ENCODE data around the gene SLCO1B3.
"Not testable (repeated sequence)": the region's sequence is repeated elsewhere in the genome, so short reads cannot be mapped to it uniquely, and the experiment has no call there.

The SLCO1B3 gene, protein sequence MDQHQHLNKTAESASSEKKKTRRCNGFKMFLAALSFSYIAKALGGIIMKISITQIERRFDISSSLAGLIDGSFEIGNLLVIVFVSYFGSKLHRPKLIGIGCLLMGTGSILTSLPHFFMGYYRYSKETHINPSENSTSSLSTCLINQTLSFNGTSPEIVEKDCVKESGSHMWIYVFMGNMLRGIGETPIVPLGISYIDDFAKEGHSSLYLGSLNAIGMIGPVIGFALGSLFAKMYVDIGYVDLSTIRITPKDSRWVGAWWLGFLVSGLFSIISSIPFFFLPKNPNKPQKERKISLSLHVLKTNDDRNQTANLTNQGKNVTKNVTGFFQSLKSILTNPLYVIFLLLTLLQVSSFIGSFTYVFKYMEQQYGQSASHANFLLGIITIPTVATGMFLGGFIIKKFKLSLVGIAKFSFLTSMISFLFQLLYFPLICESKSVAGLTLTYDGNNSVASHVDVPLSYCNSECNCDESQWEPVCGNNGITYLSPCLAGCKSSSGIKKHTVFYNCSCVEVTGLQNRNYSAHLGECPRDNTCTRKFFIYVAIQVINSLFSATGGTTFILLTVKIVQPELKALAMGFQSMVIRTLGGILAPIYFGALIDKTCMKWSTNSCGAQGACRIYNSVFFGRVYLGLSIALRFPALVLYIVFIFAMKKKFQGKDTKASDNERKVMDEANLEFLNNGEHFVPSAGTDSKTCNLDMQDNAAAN

DNA sequence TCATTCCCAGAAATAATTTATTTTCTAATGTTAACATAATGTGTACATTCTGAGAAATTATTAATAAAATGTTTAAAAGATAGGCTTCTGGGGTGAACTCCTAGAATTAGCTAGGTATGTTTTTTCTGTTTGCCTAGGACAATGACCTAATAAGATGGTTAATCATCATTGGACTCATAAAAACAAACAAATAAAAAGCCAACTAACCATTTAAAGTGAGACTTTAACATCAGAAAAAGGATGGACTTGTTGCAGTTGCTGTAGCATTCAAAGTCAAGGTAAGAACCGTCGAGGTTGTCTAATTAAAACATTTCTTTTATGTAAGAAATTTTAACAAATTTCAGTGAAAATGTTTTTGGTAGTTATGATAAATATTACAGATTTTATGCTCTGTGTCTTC, at the start of gene SLCO1B3:
TSS of gene SLCO1B3 (plus strand) at position 219 of the 400 bp plus-strand sequence. CDS start 5,034 bp downstream, outside the sequence.
- Histone ChIP-seq H3K4me2 (ENCODE audit: low read depth, low read length, poor library complexity, severe bottlenecking) (no peak within 1 kb of the TSS), H3K4me3 (ENCODE audit: insufficient read depth, low read length, poor library complexity, severe bottlenecking) (no peak within 1 kb of the TSS), H3F3A (ENCODE audit: insufficient read depth) (no peaks in the 10 kb centered on the region), H3K27me3 (ENCODE audit: low read length) (no peaks in the 10 kb centered on the region), H3K9me3 (ENCODE audit: insufficient read depth, low read length) (no peaks in the 10 kb centered on the region), H3K79me2 (ENCODE audit: insufficient read depth, low read length) (no peaks in the 10 kb centered on the region), H3K9ac (ENCODE audit: low read length) (no peak within 1 kb of the TSS), H4K20me1 (ENCODE audit: low read depth, low read length) (no peaks in the 10 kb centered on the region), H3K27ac (ENCODE audit: low read depth, low read length) (no peak within 1 kb of the TSS), H3K36me3 (ENCODE audit: low read length) (no peaks in the 10 kb centered on the region), H3K9me2 (replicated peaks; ENCODE audit: insufficient read depth, low read length) (no peaks in the 10 kb centered on the region), H2AFZ (ENCODE audit: low read depth, low read length, severe bottlenecking) (no peak within 1 kb of the TSS)
- TF ChIP-seq, protein P1, sequence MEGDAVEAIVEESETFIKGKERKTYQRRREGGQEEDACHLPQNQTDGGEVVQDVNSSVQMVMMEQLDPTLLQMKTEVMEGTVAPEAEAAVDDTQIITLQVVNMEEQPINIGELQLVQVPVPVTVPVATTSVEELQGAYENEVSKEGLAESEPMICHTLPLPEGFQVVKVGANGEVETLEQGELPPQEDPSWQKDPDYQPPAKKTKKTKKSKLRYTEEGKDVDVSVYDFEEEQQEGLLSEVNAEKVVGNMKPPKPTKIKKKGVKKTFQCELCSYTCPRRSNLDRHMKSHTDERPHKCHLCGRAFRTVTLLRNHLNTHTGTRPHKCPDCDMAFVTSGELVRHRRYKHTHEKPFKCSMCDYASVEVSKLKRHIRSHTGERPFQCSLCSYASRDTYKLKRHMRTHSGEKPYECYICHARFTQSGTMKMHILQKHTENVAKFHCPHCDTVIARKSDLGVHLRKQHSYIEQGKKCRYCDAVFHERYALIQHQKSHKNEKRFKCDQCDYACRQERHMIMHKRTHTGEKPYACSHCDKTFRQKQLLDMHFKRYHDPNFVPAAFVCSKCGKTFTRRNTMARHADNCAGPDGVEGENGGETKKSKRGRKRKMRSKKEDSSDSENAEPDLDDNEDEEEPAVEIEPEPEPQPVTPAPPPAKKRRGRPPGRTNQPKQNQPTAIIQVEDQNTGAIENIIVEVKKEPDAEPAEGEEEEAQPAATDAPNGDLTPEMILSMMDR (IDR thresholded peaks at IDR 0.05; ENCODE audit: insufficient read depth, low read length, poor library complexity, severe bottlenecking): no peak
- TF ChIP-seq EZH2phosphoT487 (conservative IDR thresholded peaks at IDR 0.05; ENCODE audit: low read length): no peak

DNA sequence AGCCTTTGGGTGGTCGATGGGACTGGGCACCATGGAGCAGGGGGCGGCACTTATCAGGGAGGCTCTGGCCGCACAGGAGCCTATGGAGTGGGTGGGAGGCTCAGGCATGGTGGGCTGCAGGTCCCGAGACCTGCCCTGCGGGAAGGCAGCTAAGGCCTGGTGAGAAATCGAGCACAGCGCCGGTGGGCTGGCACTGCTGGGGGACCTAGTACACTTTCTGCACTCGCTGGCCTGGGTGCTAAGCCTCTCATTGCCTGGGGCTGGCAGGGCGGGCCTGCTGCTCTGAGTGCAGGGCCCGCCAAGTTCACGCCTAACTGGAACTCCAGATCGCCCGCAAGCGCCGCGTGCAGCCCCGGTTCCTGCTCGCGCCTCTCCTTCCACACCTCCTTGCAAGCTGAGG, 33.1 kb upstream of the SLCO1B3 start:
- Histone ChIP-seq H3K27ac (ENCODE audit: low read depth, low read length) (no peak overlapping the region), H3K36me3 (ENCODE audit: low read length) (no peaks in the 10 kb centered on the region), H3F3A (ENCODE audit: insufficient read depth) (no peaks in the 10 kb centered on the region), H3K79me2 (ENCODE audit: insufficient read depth, low read length) (no peaks in the 10 kb centered on the region), H4K20me1 (ENCODE audit: low read depth, low read length) (no peaks in the 10 kb centered on the region), H3K4me3 (ENCODE audit: insufficient read depth, low read length, poor library complexity, severe bottlenecking) (no peak overlapping the region), H3K9ac (ENCODE audit: low read length) (no peak overlapping the region), H2AFZ (ENCODE audit: low read depth, low read length, severe bottlenecking) (no peak overlapping the region), H3K4me2 (ENCODE audit: low read depth, low read length, poor library complexity, severe bottlenecking) (no peak overlapping the region), H3K9me2 (replicated peaks; ENCODE audit: insufficient read depth, low read length) (no peaks in the 10 kb centered on the region), H3K9me3 (ENCODE audit: insufficient read depth, low read length) (no peaks in the 10 kb centered on the region), H3K27me3 (ENCODE audit: low read length) (no peaks in the 10 kb centered on the region)
- TF ChIP-seq, protein P1 (IDR thresholded peaks at IDR 0.05; ENCODE audit: insufficient read depth, low read length, poor library complexity, severe bottlenecking): no peak
- TF ChIP-seq EZH2phosphoT487 (conservative IDR thresholded peaks at IDR 0.05; ENCODE audit: low read length): no peak

DNA sequence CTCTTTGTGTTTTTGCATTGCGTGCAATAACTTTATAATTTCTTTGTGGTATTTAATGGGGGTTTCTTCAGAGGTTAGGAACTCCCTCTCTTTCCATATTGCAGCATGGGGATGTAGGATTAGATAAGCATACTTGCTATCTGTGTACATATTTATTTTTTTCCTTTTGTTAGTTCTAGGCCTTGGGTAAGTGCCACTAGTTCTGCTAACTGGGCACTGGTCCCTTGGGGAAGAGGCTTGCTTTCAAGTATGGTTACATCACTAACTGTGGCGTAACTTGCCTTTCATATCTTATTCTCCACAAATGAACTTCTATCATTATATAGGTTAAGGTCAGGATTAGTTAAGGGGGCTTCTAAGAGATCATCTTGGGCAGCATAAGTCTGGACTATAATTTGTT, 31.5 kb upstream of the SLCO1B3 start:
- no peaks in the 10 kb centered on the region for H4K20me1 ChIP-seq (ENCODE audit: low read depth, low read length)
- H3K27me3 ChIP-seq (ENCODE audit: low read length): no peaks in the 10 kb centered on the region
- no peaks in the 10 kb centered on the region for H3K9me2 ChIP-seq (replicated peaks; ENCODE audit: insufficient read depth, low read length)
- H3K4me3 ChIP-seq (ENCODE audit: insufficient read depth, low read length, poor library complexity, severe bottlenecking): no peak overlapping the region
- H3K9ac ChIP-seq (ENCODE audit: low read length): no peak overlapping the region
- no peaks in the 10 kb centered on the region for H3K9me3 ChIP-seq (ENCODE audit: insufficient read depth, low read length)
- TF ChIP-seq, protein P1 (IDR thresholded peaks at IDR 0.05; ENCODE audit: insufficient read depth, low read length, poor library complexity, severe bottlenecking): no peak
- no peak for TF ChIP-seq EZH2phosphoT487 (conservative IDR thresholded peaks at IDR 0.05; ENCODE audit: low read length)
- H3K79me2 ChIP-seq (ENCODE audit: insufficient read depth, low read length): no peaks in the 10 kb centered on the region
- H3F3A ChIP-seq (ENCODE audit: insufficient read depth): no peaks in the 10 kb centered on the region
- no peak overlapping the region for H2AFZ ChIP-seq (ENCODE audit: low read depth, low read length, severe bottlenecking)
- no peaks in the 10 kb centered on the region for H3K36me3 ChIP-seq (ENCODE audit: low read length)
- H3K27ac ChIP-seq (ENCODE audit: low read depth, low read length): no peak overlapping the region
- H3K4me2 ChIP-seq (ENCODE audit: low read depth, low read length, poor library complexity, severe bottlenecking): no peak overlapping the region

DNA sequence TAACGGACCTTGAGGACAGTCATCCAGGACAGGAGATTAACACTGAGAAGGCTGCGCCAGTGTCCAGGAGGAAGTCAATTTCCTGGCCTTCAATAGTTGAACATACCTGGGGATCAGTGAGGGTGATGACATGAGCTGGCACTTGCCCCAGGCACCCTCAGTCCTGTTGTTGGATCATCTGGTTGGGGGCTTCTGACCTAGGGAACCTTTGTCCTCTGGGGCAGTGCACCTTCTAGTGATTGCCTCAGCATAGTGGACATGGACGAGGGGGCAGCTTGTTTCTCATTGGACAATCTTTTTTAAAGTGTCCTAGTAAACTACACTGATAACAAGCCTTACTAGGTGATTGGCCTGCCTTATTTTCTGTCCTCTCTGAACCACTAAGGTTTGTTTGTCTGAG, 30.5 kb upstream of the SLCO1B3 start:
- not testable (repeated sequence) for H3K4me3 ChIP-seq (ENCODE audit: insufficient read depth, low read length, poor library complexity, severe bottlenecking); H3K79me2 ChIP-seq (ENCODE audit: insufficient read depth, low read length); H3K9me2 ChIP-seq (replicated peaks; ENCODE audit: insufficient read depth, low read length); H3K27me3 ChIP-seq (ENCODE audit: low read length); H3K9me3 ChIP-seq (ENCODE audit: insufficient read depth, low read length); H4K20me1 ChIP-seq (ENCODE audit: low read depth, low read length); H3K4me2 ChIP-seq (ENCODE audit: low read depth, low read length, poor library complexity, severe bottlenecking); H3K36me3 ChIP-seq (ENCODE audit: low read length); H3K9ac ChIP-seq (ENCODE audit: low read length); H3K27ac ChIP-seq (ENCODE audit: low read depth, low read length); H3F3A ChIP-seq (ENCODE audit: insufficient read depth); H2AFZ ChIP-seq (ENCODE audit: low read depth, low read length, severe bottlenecking)

DNA sequence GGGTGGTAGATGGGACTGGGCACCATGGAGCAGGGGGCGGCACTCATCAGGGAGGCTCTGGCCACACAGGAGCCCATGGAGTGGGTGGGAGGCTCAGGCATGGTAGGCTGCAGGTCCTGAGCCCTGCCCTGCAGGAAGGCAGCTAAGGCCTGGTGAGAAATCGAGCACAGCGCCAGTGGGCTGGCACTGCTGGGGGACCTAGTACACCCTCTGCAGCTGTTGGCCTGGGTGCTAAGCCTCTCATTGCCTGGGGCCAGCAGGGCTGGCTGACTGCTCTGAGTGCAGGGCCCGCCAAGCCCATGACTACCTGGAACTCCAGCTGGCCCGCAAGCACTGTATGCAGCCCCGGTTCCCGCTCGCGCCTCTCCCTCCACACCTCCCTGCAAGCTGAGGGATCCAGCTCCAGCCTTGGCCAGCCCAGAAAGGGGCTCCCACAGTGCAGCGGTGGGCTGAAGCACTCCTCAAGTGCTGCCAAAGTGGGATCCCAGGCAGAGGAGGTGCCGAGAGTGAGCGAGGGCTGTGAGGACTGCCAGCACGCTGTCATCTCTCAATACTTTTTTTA, 26.6 kb upstream of the SLCO1B3 start:
- not testable (repeated sequence) for H4K20me1 ChIP-seq (ENCODE audit: low read depth, low read length); H3K27ac ChIP-seq (ENCODE audit: low read depth, low read length); H3K79me2 ChIP-seq (ENCODE audit: insufficient read depth, low read length); H3K4me2 ChIP-seq (ENCODE audit: low read depth, low read length, poor library complexity, severe bottlenecking); H3K36me3 ChIP-seq (ENCODE audit: low read length); H3K27me3 ChIP-seq (ENCODE audit: low read length); H3K9me2 ChIP-seq (replicated peaks; ENCODE audit: insufficient read depth, low read length); H2AFZ ChIP-seq (ENCODE audit: low read depth, low read length, severe bottlenecking); H3K9me3 ChIP-seq (ENCODE audit: insufficient read depth, low read length); H3F3A ChIP-seq (ENCODE audit: insufficient read depth); H3K4me3 ChIP-seq (ENCODE audit: insufficient read depth, low read length, poor library complexity, severe bottlenecking); H3K9ac ChIP-seq (ENCODE audit: low read length)
